Measurements from ENCODE around the gene HSD11B1. TPM values are rescaled to one million over a fixed set of nuclear protein-coding genes. Genes with fewer than 3 reads are reported as not detected.

The HSD11B1 gene
- polyA plus RNA-seq, 1 donor (not counting 4 experiments of a cell fraction or from before 2014, with no cell fraction given) = 2.7 TPM

GRCh38 chr1:209686322-209686721, 18.3 kb upstream of the HSD11B1 start:
- TF ChIP-seq CTCF (optimal IDR thresholded peaks at IDR 0.05 in 1 of 3, IDR thresholded peaks at IDR 0.05 in 1 of 3, conservative IDR thresholded peaks at IDR 0.05 in 1 of 3; ENCODE audit: extremely low read depth in 1 of 3, insufficient read depth in 2 of 3, low read length in 3 of 3) = no peak
- TF ChIP-seq EZH2 (IDR thresholded peaks at IDR 0.05; ENCODE audit: low read length) = no peak
- H3K4me1 ChIP-seq (ENCODE audit: control insufficient read depth, extremely low read depth, insufficient read depth, low read length) = peaks cover 19% of the 10 kb centered on the region
- H3K4me3 ChIP-seq (ENCODE audit: control insufficient read depth in 2 of 3, extremely low read depth in 1 of 3, insufficient read depth in 2 of 3, low read depth in 1 of 3, low read length in 3 of 3) = no peak overlapping the region
- H3K27me3 ChIP-seq (ENCODE audit: control insufficient read depth, extremely low read depth, insufficient read depth, low read length) = no peaks in the 10 kb centered on the region
- no peak overlapping the region for H3K27ac ChIP-seq (ENCODE audit: control insufficient read depth, insufficient read depth, low read length)
- no peak overlapping the region for H3K9ac ChIP-seq (ENCODE audit: control insufficient read depth, extremely low read depth, insufficient read depth, low read length)
- no peak overlapping the region for H3K4me2 ChIP-seq (ENCODE audit: control insufficient read depth, extremely low read depth, insufficient read depth, low read depth, low read length)
- H3K79me2 ChIP-seq (ENCODE audit: control insufficient read depth, insufficient read depth, low read length) = no peaks in the 10 kb centered on the region
- dilution Hi-C loops (cut with MboI; ENCODE audit: extremely low pct_ligation_motif_present, low sequenced_read_pairs) = no loop called here
- FAIRE-seq (no peak), DNase-seq (ENCODE audit: low read depth, low spot score) (no peak)
- no peaks in the 10 kb centered on the region for H3K9me3 ChIP-seq (ENCODE audit: control insufficient read depth, low read depth, low read length)
- H3K36me3 ChIP-seq (ENCODE audit: control insufficient read depth in 2 of 2, extremely low read depth in 1 of 2, insufficient read depth in 2 of 2, low read length in 2 of 2) = no peaks in the 10 kb centered on the region
- no peak overlapping the region for H2AFZ ChIP-seq (ENCODE audit: control insufficient read depth, low read length)
- H4K20me1 ChIP-seq (ENCODE audit: control insufficient read depth, extremely low read depth, insufficient read depth, low read length) = no peaks in the 10 kb centered on the region
- H3K9me1 ChIP-seq (ENCODE audit: control insufficient read depth, extremely low read depth, insufficient read depth, low read length) = no peaks in the 10 kb centered on the region

- DNase-seq (ENCODE audit: low read depth, low spot score) = peak; percentile 44
- Histone ChIP-seq H3K4me1 (ENCODE audit: control insufficient read depth, extremely low read depth, insufficient read depth, low read length) (peaks cover 28% of the 10 kb centered on the region), H3K79me2 (ENCODE audit: control insufficient read depth, insufficient read depth, low read length) (no peaks in the 10 kb centered on the region), H3K9me3 (ENCODE audit: control insufficient read depth, low read depth, low read length) (no peaks in the 10 kb centered on the region), H3K4me3 (ENCODE audit: control insufficient read depth in 2 of 3, extremely low read depth in 1 of 3, insufficient read depth in 2 of 3, low read depth in 1 of 3, low read length in 3 of 3) (no peak overlapping the region), H3K27me3 (ENCODE audit: control insufficient read depth, extremely low read depth, insufficient read depth, low read length) (no peaks in the 10 kb centered on the region), H4K20me1 (ENCODE audit: control insufficient read depth, extremely low read depth, insufficient read depth, low read length) (no peaks in the 10 kb centered on the region), H3K36me3 (ENCODE audit: control insufficient read depth in 2 of 2, extremely low read depth in 1 of 2, insufficient read depth in 2 of 2, low read length in 2 of 2) (no peaks in the 10 kb centered on the region), H3K9me1 (ENCODE audit: control insufficient read depth, extremely low read depth, insufficient read depth, low read length) (no peaks in the 10 kb centered on the region), H2AFZ (ENCODE audit: control insufficient read depth, low read length) (no peak overlapping the region), H3K4me2 (ENCODE audit: control insufficient read depth, extremely low read depth, insufficient read depth, low read depth, low read length) (peak overlapping the region; percentile 67), H3K9ac (ENCODE audit: control insufficient read depth, extremely low read depth, insufficient read depth, low read length) (no peak overlapping the region), H3K27ac (ENCODE audit: control insufficient read depth, insufficient read depth, low read length) (peak overlapping the region; percentile 23)
- dilution Hi-C loops (cut with MboI; ENCODE audit: extremely low pct_ligation_motif_present, low sequenced_read_pairs) = no loop called here
- no peak for TF ChIP-seq CTCF (optimal IDR thresholded peaks at IDR 0.05 in 1 of 3, IDR thresholded peaks at IDR 0.05 in 1 of 3, conservative IDR thresholded peaks at IDR 0.05 in 1 of 3; ENCODE audit: extremely low read depth in 1 of 3, insufficient read depth in 2 of 3, low read length in 3 of 3)
- no peak for TF ChIP-seq EZH2 (IDR thresholded peaks at IDR 0.05; ENCODE audit: low read length)
- FAIRE-seq = peak; percentile 91
These were observed 15.9 kb upstream of the HSD11B1 start for GRCh38 chr1:209688746-209689234.
